ENCODE measurements around the gene PRSS33.

PRSS33 gene

GRCh38 chr16:2769100-2769529 lies 18.2 kb downstream of the PRSS33 start:
- no peak for TF ChIP-seq CTCF (IDR thresholded peaks at IDR 0.05; ENCODE audit: control insufficient read depth, insufficient read depth, low read depth, low read length, missing control alignments)
- no peak for DNase-seq (ENCODE audit: low read depth)
- no peak overlapping the region for H3K4me3 ChIP-seq (ENCODE audit: control insufficient read depth, low read depth, low read length)

GRCh38 chr16:2768403-2769089 lies 18.8 kb downstream of the PRSS33 start:
- TF ChIP-seq CTCF (IDR thresholded peaks at IDR 0.05; ENCODE audit: control insufficient read depth, insufficient read depth, low read depth, low read length, missing control alignments): no peak
- no peak overlapping the region for H3K4me3 ChIP-seq (ENCODE audit: control insufficient read depth, low read depth, low read length)
- no peak for DNase-seq (ENCODE audit: low read depth)

GRCh38 chr16:2767891-2768290 lies 19.5 kb downstream of the PRSS33 start:
- no peak overlapping the region for H3K4me3 ChIP-seq (ENCODE audit: control insufficient read depth, low read depth, low read length)
- no peak for DNase-seq (ENCODE audit: low read depth)
- no peak for TF ChIP-seq CTCF (IDR thresholded peaks at IDR 0.05; ENCODE audit: control insufficient read depth, insufficient read depth, low read depth, low read length, missing control alignments)

- no peak for DNase-seq (ENCODE audit: low read depth)
- no peak overlapping the region for H3K4me3 ChIP-seq (ENCODE audit: control insufficient read depth, low read depth, low read length)
- no peak for TF ChIP-seq CTCF (IDR thresholded peaks at IDR 0.05; ENCODE audit: control insufficient read depth, insufficient read depth, low read depth, low read length, missing control alignments)
Measured at GRCh38 chr16:2767140-2767731, 20.1 kb downstream of the PRSS33 start.

GRCh38 chr16:2766430-2767139 lies 20.8 kb downstream of the PRSS33 start:
- no peak for DNase-seq (ENCODE audit: low read depth)
- TF ChIP-seq CTCF (IDR thresholded peaks at IDR 0.05; ENCODE audit: control insufficient read depth, insufficient read depth, low read depth, low read length, missing control alignments): no peak

GRCh38 chr16:2765462-2766404 lies 21.6 kb downstream of the PRSS33 start:
- no peak for DNase-seq (ENCODE audit: low read depth)
- no peak overlapping the region for H3K4me3 ChIP-seq (ENCODE audit: control insufficient read depth, low read depth, low read length)
- no peak for TF ChIP-seq CTCF (IDR thresholded peaks at IDR 0.05; ENCODE audit: control insufficient read depth, insufficient read depth, low read depth, low read length, missing control alignments)

More at GRCh38 chr16:2766430-2767139, 20.8 kb downstream of the PRSS33 start:
- no peak overlapping the region for H3K4me3 ChIP-seq (ENCODE audit: control insufficient read depth, low read depth, low read length)

Data from AG09309 (cell line).